Measurements from ENCODE around the gene TNRC6B. TPM values are rescaled to one million over a fixed set of nuclear protein-coding genes. Genes with fewer than 3 reads are reported as not detected.

TNRC6B gene
- polyA plus RNA-seq, 1 donor from 2014 or later: 7.6 TPM

DNA sequence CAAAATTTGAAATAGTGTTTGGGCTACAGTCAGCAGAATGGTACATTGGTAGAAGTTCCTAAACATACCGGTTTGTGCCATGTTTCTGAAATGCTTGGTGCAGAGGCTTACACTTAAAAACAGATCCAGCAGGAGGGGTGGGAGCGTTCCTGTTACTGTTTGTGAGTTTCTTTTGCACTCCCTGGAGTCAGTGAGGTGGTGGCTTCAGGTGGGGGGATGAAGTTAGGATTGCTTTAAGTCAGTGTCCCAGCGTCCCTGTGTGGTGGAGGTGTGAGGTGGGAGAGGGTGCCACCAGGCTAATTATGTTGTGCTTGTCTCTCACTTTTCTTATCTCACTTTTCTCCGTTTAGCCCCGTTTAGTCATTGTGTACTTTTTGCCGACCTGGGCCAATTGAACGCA, 9.7 kb downstream of the TNRC6B start:
- Histone ChIP-seq H3K9ac (ENCODE audit: low read length) (no peak overlapping the region), H3K4me3 (ENCODE audit: low read length) (no peak overlapping the region), H3K9me2 (ENCODE audit: insufficient read depth, low read length) (no peaks in the 10 kb centered on the region), H3F3A (ENCODE audit: insufficient read depth, low read length, poor library complexity, severe bottlenecking) (no peaks in the 10 kb centered on the region), H2AFZ (ENCODE audit: low read depth, low read length) (no peak overlapping the region), H3K27ac (ENCODE audit: low read length) (no peak overlapping the region), H4K20me1 (ENCODE audit: insufficient read depth) (peaks cover 29% of the 10 kb centered on the region), H3K4me2 (ENCODE audit: low read length) (no peak overlapping the region), H3K9me3 (ENCODE audit: low read length) (no peaks in the 10 kb centered on the region), H3K27me3 (ENCODE audit: insufficient read depth, low read depth, low read length) (no peaks in the 10 kb centered on the region), H3K79me2 (replicated peaks; ENCODE audit: insufficient read depth, low read length) (peaks cover 99% of the 10 kb centered on the region), H3K36me3 (ENCODE audit: insufficient read depth, low read length) (no peaks in the 10 kb centered on the region)
- TF ChIP-seq RAD21 (conservative IDR thresholded peaks at IDR 0.05) (no peak), SMC3 (conservative IDR thresholded peaks at IDR 0.05; ENCODE audit: poor library complexity) (no peak), EZH2 (IDR thresholded peaks at IDR 0.05; ENCODE audit: borderline replicate concordance, insufficient read depth, low read length, poor library complexity, severe bottlenecking) (no peak), EP300 (conservative IDR thresholded peaks at IDR 0.05; ENCODE audit: poor library complexity, severe bottlenecking) (no peak), POLR2AphosphoS5 (IDR thresholded peaks at IDR 0.05) (no peak), TAF1 (IDR thresholded peaks at IDR 0.05; ENCODE audit: low read depth) (no peak), MXI1 (conservative IDR thresholded peaks at IDR 0.05; ENCODE audit: poor library complexity, severe bottlenecking) (no peak)
- TF ChIP-seq, protein P1, sequence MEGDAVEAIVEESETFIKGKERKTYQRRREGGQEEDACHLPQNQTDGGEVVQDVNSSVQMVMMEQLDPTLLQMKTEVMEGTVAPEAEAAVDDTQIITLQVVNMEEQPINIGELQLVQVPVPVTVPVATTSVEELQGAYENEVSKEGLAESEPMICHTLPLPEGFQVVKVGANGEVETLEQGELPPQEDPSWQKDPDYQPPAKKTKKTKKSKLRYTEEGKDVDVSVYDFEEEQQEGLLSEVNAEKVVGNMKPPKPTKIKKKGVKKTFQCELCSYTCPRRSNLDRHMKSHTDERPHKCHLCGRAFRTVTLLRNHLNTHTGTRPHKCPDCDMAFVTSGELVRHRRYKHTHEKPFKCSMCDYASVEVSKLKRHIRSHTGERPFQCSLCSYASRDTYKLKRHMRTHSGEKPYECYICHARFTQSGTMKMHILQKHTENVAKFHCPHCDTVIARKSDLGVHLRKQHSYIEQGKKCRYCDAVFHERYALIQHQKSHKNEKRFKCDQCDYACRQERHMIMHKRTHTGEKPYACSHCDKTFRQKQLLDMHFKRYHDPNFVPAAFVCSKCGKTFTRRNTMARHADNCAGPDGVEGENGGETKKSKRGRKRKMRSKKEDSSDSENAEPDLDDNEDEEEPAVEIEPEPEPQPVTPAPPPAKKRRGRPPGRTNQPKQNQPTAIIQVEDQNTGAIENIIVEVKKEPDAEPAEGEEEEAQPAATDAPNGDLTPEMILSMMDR (IDR thresholded peaks at IDR 0.05; ENCODE audit: poor library complexity, severe bottlenecking): no peak
- TF ChIP-seq, protein P2, sequence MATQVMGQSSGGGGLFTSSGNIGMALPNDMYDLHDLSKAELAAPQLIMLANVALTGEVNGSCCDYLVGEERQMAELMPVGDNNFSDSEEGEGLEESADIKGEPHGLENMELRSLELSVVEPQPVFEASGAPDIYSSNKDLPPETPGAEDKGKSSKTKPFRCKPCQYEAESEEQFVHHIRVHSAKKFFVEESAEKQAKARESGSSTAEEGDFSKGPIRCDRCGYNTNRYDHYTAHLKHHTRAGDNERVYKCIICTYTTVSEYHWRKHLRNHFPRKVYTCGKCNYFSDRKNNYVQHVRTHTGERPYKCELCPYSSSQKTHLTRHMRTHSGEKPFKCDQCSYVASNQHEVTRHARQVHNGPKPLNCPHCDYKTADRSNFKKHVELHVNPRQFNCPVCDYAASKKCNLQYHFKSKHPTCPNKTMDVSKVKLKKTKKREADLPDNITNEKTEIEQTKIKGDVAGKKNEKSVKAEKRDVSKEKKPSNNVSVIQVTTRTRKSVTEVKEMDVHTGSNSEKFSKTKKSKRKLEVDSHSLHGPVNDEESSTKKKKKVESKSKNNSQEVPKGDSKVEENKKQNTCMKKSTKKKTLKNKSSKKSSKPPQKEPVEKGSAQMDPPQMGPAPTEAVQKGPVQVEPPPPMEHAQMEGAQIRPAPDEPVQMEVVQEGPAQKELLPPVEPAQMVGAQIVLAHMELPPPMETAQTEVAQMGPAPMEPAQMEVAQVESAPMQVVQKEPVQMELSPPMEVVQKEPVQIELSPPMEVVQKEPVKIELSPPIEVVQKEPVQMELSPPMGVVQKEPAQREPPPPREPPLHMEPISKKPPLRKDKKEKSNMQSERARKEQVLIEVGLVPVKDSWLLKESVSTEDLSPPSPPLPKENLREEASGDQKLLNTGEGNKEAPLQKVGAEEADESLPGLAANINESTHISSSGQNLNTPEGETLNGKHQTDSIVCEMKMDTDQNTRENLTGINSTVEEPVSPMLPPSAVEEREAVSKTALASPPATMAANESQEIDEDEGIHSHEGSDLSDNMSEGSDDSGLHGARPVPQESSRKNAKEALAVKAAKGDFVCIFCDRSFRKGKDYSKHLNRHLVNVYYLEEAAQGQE (IDR thresholded peaks at IDR 0.05; ENCODE audit: borderline replicate concordance): no peak

GRCh38 chr22:40189997-40190396, 12.3 kb downstream of the TNRC6B start:
- Histone ChIP-seq H3K27ac (ENCODE audit: low read length) (no peak overlapping the region), H3K4me3 (ENCODE audit: low read length) (no peak overlapping the region), H3K36me3 (ENCODE audit: insufficient read depth, low read length) (no peaks in the 10 kb centered on the region), H3F3A (ENCODE audit: insufficient read depth, low read length, poor library complexity, severe bottlenecking) (no peaks in the 10 kb centered on the region), H3K9me3 (ENCODE audit: low read length) (no peaks in the 10 kb centered on the region), H3K9ac (ENCODE audit: low read length) (no peak overlapping the region), H3K27me3 (ENCODE audit: insufficient read depth, low read depth, low read length) (no peaks in the 10 kb centered on the region), H3K4me2 (ENCODE audit: low read length) (no peak overlapping the region), H2AFZ (ENCODE audit: low read depth, low read length) (no peak overlapping the region), H3K9me2 (ENCODE audit: insufficient read depth, low read length) (no peaks in the 10 kb centered on the region), H3K79me2 (replicated peaks; ENCODE audit: insufficient read depth, low read length) (peaks cover 99% of the 10 kb centered on the region), H4K20me1 (ENCODE audit: insufficient read depth) (peaks cover 45% of the 10 kb centered on the region)
- TF ChIP-seq, protein P1 (IDR thresholded peaks at IDR 0.05; ENCODE audit: poor library complexity, severe bottlenecking): no peak
- TF ChIP-seq RAD21 (conservative IDR thresholded peaks at IDR 0.05) (no peak), MXI1 (conservative IDR thresholded peaks at IDR 0.05; ENCODE audit: poor library complexity, severe bottlenecking) (no peak), POLR2AphosphoS5 (IDR thresholded peaks at IDR 0.05) (no peak), EZH2 (IDR thresholded peaks at IDR 0.05; ENCODE audit: borderline replicate concordance, insufficient read depth, low read length, poor library complexity, severe bottlenecking) (no peak), EP300 (conservative IDR thresholded peaks at IDR 0.05; ENCODE audit: poor library complexity, severe bottlenecking) (no peak), TAF1 (IDR thresholded peaks at IDR 0.05; ENCODE audit: low read depth) (no peak), SMC3 (conservative IDR thresholded peaks at IDR 0.05; ENCODE audit: poor library complexity) (no peak)
- TF ChIP-seq, protein P2 (IDR thresholded peaks at IDR 0.05; ENCODE audit: borderline replicate concordance): no peak

Measured in neural cell (in vitro differentiated cells).